Adipocyte (in vitro differentiated cells): ENCODE measurements around the gene CDH20.

Source experiments
- DNase-seq: peaks from one replicate; pipeline ENCODE4 v3.0.0-alpha.2; 2015; ENCODE audit warnings: low read depth
- H3K27me3 ChIP-seq: replicated peaks from 2 replicates; pipeline ENCODE4 v1.7.0; 2013; ENCODE audit warnings: mild to moderate bottlenecking, low read length, moderate library complexity; ENCODE audit not compliant: control insufficient read depth, insufficient read depth
- H3K36me3 ChIP-seq: 2 replicates; pipeline ENCODE4 v1.7.0; 2013; ENCODE audit warnings: low read length, mild to moderate bottlenecking, moderate library complexity; ENCODE audit not compliant: control insufficient read depth, insufficient read depth, severe bottlenecking
- H3K4me1 ChIP-seq: 2 replicates; pipeline ENCODE4 v1.7.0; 2013; ENCODE audit warnings: mild to moderate bottlenecking, low read length, moderate library complexity; ENCODE audit not compliant: control insufficient read depth, insufficient read depth
- H3K4me3 ChIP-seq: 2 replicates; pipeline ENCODE4 v1.7.0; 2013; ENCODE audit warnings: mild to moderate bottlenecking, low read length, moderate library complexity
- H3K9ac ChIP-seq: 2 replicates; pipeline ENCODE4 v1.7.0; 2013; ENCODE audit warnings: mild to moderate bottlenecking, low read length, moderate library complexity
- H3K9me3 ChIP-seq: 2 replicates; pipeline ENCODE4 v1.7.0; 2013; ENCODE audit warnings: mild to moderate bottlenecking, low read length, moderate library complexity; ENCODE audit not compliant: control insufficient read depth

The CDH20 gene

DNA sequence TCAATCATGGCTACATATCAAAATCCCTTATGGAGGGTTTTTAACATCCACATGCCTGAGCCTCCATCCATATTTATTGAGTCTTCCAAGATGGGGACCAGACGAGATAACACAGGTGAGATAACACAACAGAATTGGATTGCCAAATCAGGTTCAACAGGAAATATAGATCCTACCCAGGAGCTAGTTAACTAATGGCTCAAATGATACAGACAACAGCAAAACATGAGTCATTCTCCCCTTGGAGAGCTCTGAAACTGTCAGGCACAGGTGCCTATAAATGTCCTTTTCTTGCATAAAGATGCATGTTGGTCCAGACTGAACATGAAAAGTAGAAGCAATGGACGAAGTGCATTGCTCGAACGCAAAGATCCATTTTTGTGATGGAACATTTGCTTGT is 202.2 kb downstream of the CDH20 start:
- no peaks in the 10 kb centered on the region for H3K4me1 ChIP-seq
- DNase-seq, result no peak
- H3K36me3 ChIP-seq, result peaks cover under 1% of the 10 kb centered on the region
- no peak overlapping the region for H3K9ac ChIP-seq
- H3K27me3 ChIP-seq, result no peaks in the 10 kb centered on the region
- no peaks in the 10 kb centered on the region for H3K9me3 ChIP-seq
- no peak overlapping the region for H3K4me3 ChIP-seq

DNA sequence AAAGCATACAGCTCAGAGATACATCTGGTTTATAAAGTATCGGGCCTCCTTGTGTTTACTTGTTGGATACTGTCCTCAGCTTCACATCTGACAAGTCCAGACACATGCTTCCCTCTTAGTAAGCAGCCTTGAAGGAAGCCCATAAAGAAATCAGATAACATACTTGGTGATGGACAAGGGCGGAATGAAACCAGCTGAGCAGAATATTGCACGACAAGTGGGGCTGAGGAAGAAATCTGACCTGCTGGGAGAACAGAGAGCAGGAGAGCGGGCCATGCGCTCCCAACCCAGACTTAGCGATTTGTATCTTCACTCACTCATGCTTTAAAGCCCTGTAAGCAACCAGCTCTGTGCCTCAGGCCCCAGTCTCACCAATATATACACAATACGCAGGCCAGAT is 208.4 kb downstream of the CDH20 start:
- peaks cover 8% of the 10 kb centered on the region for H3K36me3 ChIP-seq
- H3K9ac ChIP-seq, result no peak overlapping the region
- no peak for DNase-seq
- H3K4me1 ChIP-seq, result no peaks in the 10 kb centered on the region
- no peak overlapping the region for H3K4me3 ChIP-seq
- no peaks in the 10 kb centered on the region for H3K27me3 ChIP-seq
- H3K9me3 ChIP-seq, result no peaks in the 10 kb centered on the region

DNA sequence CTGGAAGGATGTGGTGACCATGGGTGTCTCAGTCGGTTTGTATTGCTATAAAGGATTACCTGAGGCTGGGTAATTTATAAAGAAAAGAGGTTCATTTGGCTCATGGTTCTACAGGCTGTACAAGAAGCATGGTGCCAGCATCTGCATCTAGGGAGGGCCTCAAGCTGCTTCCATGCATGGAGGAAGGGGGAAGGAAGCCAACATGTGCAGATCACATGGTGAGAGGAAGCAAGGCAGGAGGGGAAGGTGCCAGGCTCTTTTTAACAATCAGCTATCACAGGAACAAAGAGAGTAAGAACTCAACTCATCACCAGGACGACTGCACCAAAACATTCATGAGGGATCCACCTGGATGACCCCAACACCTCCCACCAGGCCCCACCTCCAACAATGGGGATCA is 209.4 kb downstream of the CDH20 start:
- no peaks in the 10 kb centered on the region for H3K9me3 ChIP-seq
- no peak overlapping the region for H3K9ac ChIP-seq
- DNase-seq, result no peak
- no peak overlapping the region for H3K4me3 ChIP-seq
- no peaks in the 10 kb centered on the region for H3K4me1 ChIP-seq
- no peaks in the 10 kb centered on the region for H3K27me3 ChIP-seq
- H3K36me3 ChIP-seq, result peaks cover 8% of the 10 kb centered on the region

DNA sequence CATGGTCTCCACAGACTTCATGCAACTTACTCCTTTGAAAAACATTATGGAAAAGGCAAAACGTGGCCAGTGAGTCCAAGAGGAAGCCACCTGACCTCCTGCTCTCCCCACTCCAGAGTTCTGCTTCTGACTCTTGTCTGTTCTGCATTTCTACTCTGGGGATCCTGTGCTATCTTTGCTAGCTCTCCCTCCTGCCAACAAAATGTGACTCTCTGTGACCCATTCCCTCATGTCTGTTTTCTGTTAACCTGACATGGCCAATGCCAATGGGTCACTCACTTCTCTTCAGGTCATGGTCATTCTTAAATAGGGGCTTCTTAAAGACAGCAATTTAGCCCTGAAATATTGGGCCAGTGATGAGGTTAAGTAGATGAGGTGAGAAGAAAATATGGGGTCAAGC is 210.3 kb downstream of the CDH20 start:
- no peak overlapping the region for H3K4me3 ChIP-seq
- H3K36me3 ChIP-seq, result peaks cover 9% of the 10 kb centered on the region
- H3K4me1 ChIP-seq, result no peaks in the 10 kb centered on the region
- no peak overlapping the region for H3K9ac ChIP-seq
- no peak for DNase-seq
- H3K27me3 ChIP-seq, result no peaks in the 10 kb centered on the region
- no peaks in the 10 kb centered on the region for H3K9me3 ChIP-seq

DNA sequence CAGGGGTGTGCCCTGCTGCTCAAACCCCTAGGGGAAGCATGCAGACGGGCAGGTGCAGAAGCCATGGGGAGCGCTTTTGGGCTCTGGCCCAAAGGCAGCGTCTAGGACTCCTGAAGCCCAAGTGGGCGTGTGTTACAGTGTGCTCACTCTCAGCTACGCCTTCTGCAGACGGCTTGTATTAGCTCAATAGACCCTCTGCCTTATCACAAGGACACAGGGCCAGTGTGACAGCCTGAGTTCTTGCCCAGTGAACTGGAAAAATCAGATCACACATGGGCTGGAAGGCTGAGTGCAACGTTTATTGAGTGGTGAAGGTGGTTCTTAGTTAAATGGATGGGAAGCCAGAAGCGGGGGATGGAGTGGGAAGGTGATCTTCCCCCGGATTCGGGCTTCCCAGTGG is 210.9 kb downstream of the CDH20 start:
- H3K4me3 ChIP-seq, result no peak overlapping the region
- H3K9ac ChIP-seq, result no peak overlapping the region
- H3K4me1 ChIP-seq, result no peaks in the 10 kb centered on the region
- peaks cover 15% of the 10 kb centered on the region for H3K36me3 ChIP-seq
- no peaks in the 10 kb centered on the region for H3K27me3 ChIP-seq
- DNase-seq, result no peak
- H3K9me3 ChIP-seq, result no peaks in the 10 kb centered on the region

DNA sequence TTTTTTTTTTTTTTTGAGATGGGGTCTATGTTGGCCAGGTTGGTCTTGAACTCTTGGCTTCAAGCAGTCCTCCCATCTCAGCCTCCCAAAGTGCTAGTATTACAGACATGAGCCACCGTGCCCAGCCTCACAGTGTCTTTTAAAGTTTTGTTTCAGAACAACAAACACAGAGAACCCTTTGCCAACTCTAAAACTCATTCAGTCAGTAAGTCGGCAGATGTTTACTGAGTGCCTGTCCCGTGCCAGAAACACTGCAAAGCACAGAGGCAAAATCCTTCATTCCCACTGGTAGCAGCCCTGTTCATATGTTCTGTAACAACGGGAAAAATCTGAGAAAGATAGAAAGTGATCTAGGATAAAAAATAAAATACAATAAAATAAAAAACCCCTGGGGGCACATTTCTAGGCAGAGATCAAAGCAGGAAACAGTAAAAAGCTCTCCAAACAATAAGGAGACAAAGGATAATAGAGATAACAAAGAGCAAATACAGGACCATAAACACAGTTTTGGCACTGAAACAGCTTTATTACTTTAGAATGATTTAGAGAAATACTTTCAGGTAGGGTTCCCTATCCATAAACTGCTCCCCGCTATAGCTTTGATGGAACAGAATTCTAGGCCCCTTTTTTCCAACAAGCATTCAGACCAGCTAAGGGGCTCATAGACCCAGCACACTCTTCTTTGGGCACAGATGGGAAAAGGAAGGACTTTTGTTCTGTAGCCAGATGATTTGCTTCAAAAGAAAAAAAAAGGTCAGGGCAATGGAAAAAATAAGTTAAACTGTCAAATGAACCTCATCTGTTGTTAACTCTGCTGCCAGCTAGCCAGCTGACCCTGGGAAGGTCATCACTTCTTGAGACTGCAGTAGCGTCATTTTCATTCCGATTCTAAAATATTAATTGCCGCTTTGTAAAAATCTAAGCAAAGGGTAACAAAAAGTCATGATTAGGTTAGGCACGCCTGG is 212.3 kb downstream of the CDH20 start:
- no peak for DNase-seq
- Histone ChIP-seq H3K9ac (no peak overlapping the region), H3K9me3 (no peaks in the 10 kb centered on the region), H3K4me3 (no peak overlapping the region), H3K4me1 (no peaks in the 10 kb centered on the region), H3K36me3 (peaks cover 27% of the 10 kb centered on the region), H3K27me3 (no peaks in the 10 kb centered on the region)

DNA sequence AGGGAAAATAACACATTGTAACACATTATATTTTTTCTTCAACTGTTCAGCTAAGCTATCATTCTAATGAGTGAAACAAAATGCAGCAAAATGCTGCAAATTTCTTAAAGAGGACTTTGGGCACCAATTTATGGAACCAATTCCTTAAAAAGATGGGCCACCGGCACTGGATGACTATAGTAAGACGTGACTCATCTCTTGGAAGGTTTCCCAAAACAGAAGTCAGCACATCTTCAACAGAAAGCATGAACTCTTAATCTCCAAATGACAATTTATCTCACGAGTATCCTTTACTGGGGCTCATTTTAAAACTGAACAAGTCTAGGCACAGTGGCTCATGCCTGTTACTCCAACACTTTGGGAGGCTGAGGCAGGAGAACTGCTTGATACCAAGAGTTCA is 213.4 kb downstream of the CDH20 start:
- no peaks in the 10 kb centered on the region for H3K4me1 ChIP-seq
- peak; percentile 47 for DNase-seq
- H3K27me3 ChIP-seq, result no peaks in the 10 kb centered on the region

DNA sequence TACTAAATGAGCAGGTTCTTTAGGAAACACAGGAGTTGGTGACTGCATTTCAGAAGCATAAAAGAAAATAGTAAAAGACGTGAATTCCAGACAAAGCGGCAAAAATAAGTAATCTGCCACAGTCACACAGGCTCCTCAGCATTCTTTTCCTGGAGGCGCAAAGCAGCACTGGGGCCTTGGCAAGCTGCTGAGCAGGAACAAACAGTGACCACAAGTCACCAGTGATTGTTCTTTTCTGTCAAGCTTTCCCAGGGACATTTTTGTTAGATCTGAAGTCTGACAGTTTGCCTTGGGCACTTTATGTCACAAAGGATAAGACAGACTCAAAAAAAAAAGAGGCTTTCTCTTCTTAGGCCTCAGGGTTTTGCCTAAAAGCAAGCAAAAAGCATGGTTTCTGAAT is 216.2 kb downstream of the CDH20 start:
- H3K4me1 ChIP-seq, result no peaks in the 10 kb centered on the region
- no peak for DNase-seq
- peaks cover 23% of the 10 kb centered on the region for H3K36me3 ChIP-seq
- no peak overlapping the region for H3K9ac ChIP-seq
- no peaks in the 10 kb centered on the region for H3K27me3 ChIP-seq
- no peak overlapping the region for H3K4me3 ChIP-seq
- H3K9me3 ChIP-seq, result no peaks in the 10 kb centered on the region

More for the DNA sequence above, 213.4 kb downstream of the CDH20 start:
- Histone ChIP-seq H3K9me3 (no peaks in the 10 kb centered on the region), H3K4me3 (no peak overlapping the region), H3K9ac (no peak overlapping the region), H3K36me3 (peaks cover 27% of the 10 kb centered on the region)

DNA sequence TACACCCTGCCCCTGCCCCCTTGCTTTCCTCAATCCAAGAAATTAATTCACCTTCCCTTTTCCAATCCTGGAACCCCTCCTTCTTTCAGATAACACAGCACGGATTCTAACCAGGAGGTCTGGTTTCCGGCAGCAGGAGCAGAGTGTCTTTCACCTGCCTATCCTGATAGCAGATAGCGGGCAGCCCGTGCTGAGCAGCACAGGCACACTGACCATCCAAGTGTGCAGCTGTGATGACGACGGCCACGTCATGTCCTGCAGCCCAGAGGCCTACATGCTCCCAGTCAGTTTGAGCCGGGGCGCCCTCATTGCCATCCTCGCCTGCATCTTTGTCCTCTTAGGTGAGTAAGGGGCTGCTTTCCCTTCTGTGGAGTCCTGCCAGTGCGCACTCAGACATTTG is 216.7 kb downstream of the CDH20 start:
- H3K9me3 ChIP-seq, result no peaks in the 10 kb centered on the region
- H3K4me1 ChIP-seq, result no peaks in the 10 kb centered on the region
- no peak overlapping the region for H3K4me3 ChIP-seq
- no peak overlapping the region for H3K9ac ChIP-seq
- H3K27me3 ChIP-seq, result no peaks in the 10 kb centered on the region
- DNase-seq, result no peak
- peaks cover 25% of the 10 kb centered on the region for H3K36me3 ChIP-seq

DNA sequence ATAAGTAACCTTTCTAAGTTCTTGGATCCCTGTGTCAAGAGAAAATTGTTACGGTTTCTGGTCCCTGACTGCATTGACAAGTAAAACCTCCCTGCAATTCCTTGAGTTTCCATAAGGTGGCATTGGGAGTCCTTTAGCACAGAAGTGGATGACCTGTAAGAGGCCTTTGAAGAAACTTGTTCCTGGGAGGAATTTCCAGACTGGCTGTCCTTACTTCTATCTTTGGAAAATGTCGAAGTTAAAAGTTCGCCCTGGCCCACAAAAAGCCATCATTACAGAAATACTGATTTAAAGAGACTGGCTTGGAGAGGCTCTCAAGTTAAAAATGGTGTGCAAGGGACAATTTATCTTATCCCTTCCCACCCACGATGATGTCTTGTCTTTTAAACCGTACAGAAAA is 218.4 kb downstream of the CDH20 start:
- Histone ChIP-seq H3K9me3 (no peaks in the 10 kb centered on the region), H3K9ac (no peak overlapping the region), H3K36me3 (peaks cover 26% of the 10 kb centered on the region), H3K27me3 (no peaks in the 10 kb centered on the region), H3K4me1 (no peaks in the 10 kb centered on the region), H3K4me3 (no peak overlapping the region)
- peak; percentile 94 for DNase-seq

DNA sequence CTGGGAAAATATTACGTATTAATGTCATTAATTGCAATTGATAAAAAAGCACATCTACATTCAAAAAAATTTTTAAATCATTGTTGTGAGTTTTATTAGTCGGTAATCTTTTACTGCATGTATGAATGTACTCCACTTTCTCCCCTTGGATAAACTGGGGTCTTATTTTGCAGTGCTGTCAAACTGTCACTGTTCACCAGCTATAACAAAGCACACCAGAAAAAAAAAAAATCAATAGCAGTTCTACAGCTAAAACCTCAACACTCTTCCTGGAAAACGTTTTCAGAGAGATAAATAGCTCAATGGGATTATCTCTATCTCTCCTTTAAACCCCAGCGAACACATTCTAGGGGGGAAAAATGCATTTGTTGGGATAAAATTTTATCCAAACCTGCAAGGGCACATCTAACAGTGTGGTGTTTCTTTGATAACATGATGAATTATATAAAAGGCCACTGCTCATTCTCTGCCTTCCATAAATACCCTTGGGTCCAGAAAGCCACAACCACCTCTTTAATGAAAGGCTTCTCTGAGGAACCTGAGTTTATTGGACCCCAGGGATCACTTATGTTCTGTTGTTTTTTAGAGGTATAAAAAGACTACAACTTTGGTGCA is 219.9 kb downstream of the CDH20 start:
- no peak overlapping the region for H3K9ac ChIP-seq
- no peak overlapping the region for H3K4me3 ChIP-seq
- H3K9me3 ChIP-seq, result no peaks in the 10 kb centered on the region
- no peak for DNase-seq
- H3K36me3 ChIP-seq, result peaks cover 26% of the 10 kb centered on the region
- no peaks in the 10 kb centered on the region for H3K4me1 ChIP-seq
- H3K27me3 ChIP-seq, result no peaks in the 10 kb centered on the region
